Thymus (tissue), 11 donors: ENCODE measurements around the gene VASN. TPM values are rescaled to one million over a fixed set of nuclear protein-coding genes. Genes with fewer than 3 reads are reported as not detected.
A peak's percentile ranks its signal among the peaks of the same experiment; 100 is the strongest.

Source experiments
- DNase-seq, 9 donors: peaks; one replicate each; pipeline ENCODE4 v3.0.0-alpha.2; 2013; ENCODE audit warnings: low spot score in 9 of 9, low read depth in 6 of 9, missing footprints in 1 of 9
- H3K27ac ChIP-seq, 2 donors: one replicate each; pipeline ENCODE4 v1.5.1; 2013; ENCODE audit warnings: control low read depth in 1 of 2, low read depth in 1 of 2, low read length in 1 of 2, mild to moderate bottlenecking in 1 of 2, moderate library complexity in 1 of 2
- H3K27me3 ChIP-seq, 2 donors: one replicate each; pipeline ENCODE4 v1.5.1; 2013; ENCODE audit warnings: low read length in 1 of 2; ENCODE audit not compliant: control insufficient read depth in 2 of 2, insufficient read depth in 1 of 2
- H3K36me3 ChIP-seq, 2 donors: one replicate each; pipeline ENCODE4 v1.5.1; 2013; ENCODE audit warnings: low read length in 1 of 2, mild to moderate bottlenecking in 1 of 2, moderate library complexity in 1 of 2; ENCODE audit not compliant: control insufficient read depth in 2 of 2, insufficient read depth in 2 of 2
- H3K4me1 ChIP-seq, 2 donors: one replicate each; pipeline ENCODE4 v1.5.1; 2013; ENCODE audit warnings: low read length in 2 of 2; ENCODE audit not compliant: control insufficient read depth in 2 of 2, insufficient read depth in 2 of 2
- H3K4me3 ChIP-seq, 2 donors: one replicate each; pipeline ENCODE4 v1.5.1; 2013; ENCODE audit warnings: low read length in 2 of 2, control low read depth in 1 of 2, mild to moderate bottlenecking in 1 of 2
- H3K9me3 ChIP-seq, 2 donors: one replicate each; pipeline ENCODE4 v1.5.1; 2013; ENCODE audit warnings: low read length in 1 of 2, mild to moderate bottlenecking in 1 of 2; ENCODE audit not compliant: control insufficient read depth in 2 of 2, insufficient read depth in 1 of 2
- WGBS: extraction: QIAGEN DNeasy Blood & Tissue Kit; methylation state at CpG from one replicate; pipeline ENCODE4 v1.1.7; 2013; 5-methylcytosine and 5-hydroxymethylcytosine counted together
- polyA plus RNA-seq: library from polyadenylated mRNA; stranded (reverse); fragments of 200-250 nt; gene quantifications from one replicate; pipeline ENCODE4 v1.2.3, GENCODE V29; 2013
- total RNA-seq: library from RNA; stranded (reverse); fragments of 120-200 nt; gene quantifications from one replicate; pipeline ENCODE4 v1.2.4, GENCODE V29; 2013
- donor health status: healthy.

The VASN gene
- total and polyA plus RNA-seq, 2 donors: 1.2 to 3.6 TPM

GRCh38 chr16:4350365-4350786, 21.3 kb upstream of the VASN start:
- 39% methylated on average over 24 of the region's 24 CpGs for WGBS
- Histone ChIP-seq H3K27me3 (no peaks in the 10 kb centered on the region), H3K9me3 (no peaks in the 10 kb centered on the region), H3K4me1 (peaks cover 3 to 16% of the 10 kb centered on the region in 2 donors), H3K27ac (peak overlapping the region; percentile 24 to 78), H3K36me3 (peaks cover 10 to 23% of the 10 kb centered on the region in 2 donors), H3K4me3 (peak overlapping the region; percentile 82 to 98)
- no peak for DNase-seq

GRCh38 chr16:4350787-4351659, 20.6 kb upstream of the VASN start, which contains the start of gene PAM16:
TSS of gene PAM16 (minus strand) at chr16:4351321. CDS start at chr16:4351234, 87 bp downstream.
- Histone ChIP-seq H3K9me3 (no peaks in the 10 kb centered on the region), H3K36me3 (peaks cover 10 to 19% of the 10 kb centered on the region in 2 donors), H3K4me3 (peak within 1 kb of the TSS; percentile 82 to 98), H3K4me1 (peaks cover 3 to 16% of the 10 kb centered on the region in 2 donors), H3K27ac (peak within 1 kb of the TSS; percentile 24 to 78), H3K27me3 (no peaks in the 10 kb centered on the region)
- DNase-seq: peak; percentile 86 to 98 (median 95)
- under 1% methylated on average over 81 of the region's 81 CpGs for WGBS

GRCh38 chr16:4351880-4352279, 19.8 kb upstream of the VASN start:
- Histone ChIP-seq H3K4me3 (peak overlapping the region in 1 of 2 donors; percentile 98), H3K27ac (no peak overlapping the region), H3K36me3 (peaks cover 11 to 22% of the 10 kb centered on the region in 2 donors), H3K27me3 (no peaks in the 10 kb centered on the region), H3K9me3 (no peaks in the 10 kb centered on the region), H3K4me1 (peaks cover 3 to 16% of the 10 kb centered on the region in 2 donors)
- no peak for DNase-seq
- 88% methylated on average over 7 of the region's 7 CpGs for WGBS

GRCh38 chr16:4352843-4353242, 18.8 kb upstream of the VASN start:
- no peak for DNase-seq
- H3K36me3 ChIP-seq: peaks cover 13 to 22% of the 10 kb centered on the region in 2 donors
- H3K4me1 ChIP-seq: peaks cover 3 to 16% of the 10 kb centered on the region in 2 donors
- H3K9me3 ChIP-seq: no peaks in the 10 kb centered on the region
- H3K27me3 ChIP-seq: no peaks in the 10 kb centered on the region
- no peak overlapping the region for H3K4me3 ChIP-seq
- WGBS: over 99% methylated on average over 5 of the region's 5 CpGs
- no peak overlapping the region for H3K27ac ChIP-seq

GRCh38 chr16:4353675-4354074, 18.0 kb upstream of the VASN start:
- H3K36me3 ChIP-seq: peaks cover 19 to 22% of the 10 kb centered on the region in 2 donors
- over 99% methylated on average over 4 of the region's 4 CpGs for WGBS
- no peak for DNase-seq
- no peak overlapping the region for H3K27ac ChIP-seq
- no peaks in the 10 kb centered on the region for H3K27me3 ChIP-seq
- peaks cover 3 to 16% of the 10 kb centered on the region in 2 donors for H3K4me1 ChIP-seq
- H3K4me3 ChIP-seq: no peak overlapping the region
- H3K9me3 ChIP-seq: no peaks in the 10 kb centered on the region

- no peak for DNase-seq
- 98% methylated on average over 20 of the region's 20 CpGs for WGBS
- peaks cover 18 to 28% of the 10 kb centered on the region in 2 donors for H3K36me3 ChIP-seq
- H3K4me3 ChIP-seq: no peak overlapping the region
- H3K27ac ChIP-seq: no peak overlapping the region
- no peaks in the 10 kb centered on the region for H3K9me3 ChIP-seq
- H3K27me3 ChIP-seq: no peaks in the 10 kb centered on the region
- H3K4me1 ChIP-seq: peaks cover 3 to 14% of the 10 kb centered on the region in 2 donors
These were observed 16.9 kb upstream of the VASN start for GRCh38 chr16:4354512-4355409.

GRCh38 chr16:4356820-4357219, 14.8 kb upstream of the VASN start:
- Histone ChIP-seq H3K4me1 (no peaks in the 10 kb centered on the region), H3K4me3 (no peak overlapping the region), H3K9me3 (peaks cover 0 to 2% of the 10 kb centered on the region in 2 donors), H3K27me3 (no peaks in the 10 kb centered on the region), H3K27ac (no peak overlapping the region), H3K36me3 (peaks cover 31 to 47% of the 10 kb centered on the region in 2 donors)
- 99% methylated on average over 7 of the region's 7 CpGs for WGBS
- DNase-seq: no peak

GRCh38 chr16:4358236-4358635, 13.4 kb upstream of the VASN start:
- DNase-seq: no peak
- Histone ChIP-seq H3K4me3 (no peak overlapping the region), H3K27ac (no peak overlapping the region), H3K36me3 (peaks cover 44 to 59% of the 10 kb centered on the region in 2 donors), H3K27me3 (no peaks in the 10 kb centered on the region), H3K4me1 (no peaks in the 10 kb centered on the region), H3K9me3 (peaks cover 0 to 2% of the 10 kb centered on the region in 2 donors)
- 98% methylated on average over 19 of the region's 19 CpGs for WGBS
